Stimulated activated naive B cell treated with anti-CD40 and anti-IgM and Interleukin-4, amounts not matched to agents 10 μg/mL and 1 μg/mL and 100 μg/mL, for 72 hours (primary cell): ENCODE measurements around the gene MAP3K5.

ENCODE experiments used
- ATAC-seq, 2 donors: fragments of 150-1000 bp; cut with Tn5 transposase; replicated peaks; 2 replicates each; pipeline ENCODE4 v1.10.0; 2021; ENCODE audit warnings: moderate library complexity in 1 of 2
- DNase-seq: peaks from one replicate; pipeline ENCODE4 v3.0.0; 2021
- H3K27ac Mint-ChIP-seq: one replicate; pipeline ENCODE4 v1.8.0; 2022; ENCODE audit warnings: mild to moderate bottlenecking, mixed read lengths
- H3K27me3 Mint-ChIP-seq, 2 donors: one replicate each; pipeline ENCODE4 v1.8.0; 2022; ENCODE audit warnings: mixed read lengths in 2 of 2
- H3K36me3 Mint-ChIP-seq, 2 donors: one replicate each; pipeline ENCODE4 v1.8.0; 2022; ENCODE audit warnings: mixed read lengths in 2 of 2, mild to moderate bottlenecking in 1 of 2
- H3K4me1 Mint-ChIP-seq, 2 donors: one replicate each; pipeline ENCODE4 v1.8.0; 2022; ENCODE audit warnings: mixed read lengths in 2 of 2, mild to moderate bottlenecking in 1 of 2
- H3K4me3 Mint-ChIP-seq, 2 donors: one replicate each; pipeline ENCODE4 v1.8.0; 2022; ENCODE audit warnings: mild to moderate bottlenecking in 2 of 2, mixed read lengths in 2 of 2, moderate library complexity in 1 of 2
- H3K9me3 Mint-ChIP-seq, 2 donors: one replicate each; pipeline ENCODE4 v1.8.0; 2022; ENCODE audit warnings: mixed read lengths in 2 of 2, mild to moderate bottlenecking in 1 of 2

MAP3K5 gene

GRCh38 chr6:136535017-136535765, 257.1 kb downstream of the MAP3K5 start:
- DNase-seq (no peak), ATAC-seq (no peak)
- Mint-ChIP-seq H3K27me3 (peaks cover 0 to 12% of the 10 kb centered on the region in 2 donors), H3K4me3 (no peak overlapping the region), H3K36me3 (no peaks in the 10 kb centered on the region), H3K9me3 (no peaks in the 10 kb centered on the region), H3K4me1 (peaks cover 2 to 5% of the 10 kb centered on the region in 2 donors), H3K27ac (no peak overlapping the region)

GRCh38 chr6:136534268-136534667, 258.0 kb downstream of the MAP3K5 start:
- DNase-seq (no peak), ATAC-seq (no peak)
- H3K27me3 Mint-ChIP-seq, result peaks cover 0 to 8% of the 10 kb centered on the region in 2 donors
- no peaks in the 10 kb centered on the region for H3K4me1 Mint-ChIP-seq
- H3K9me3 Mint-ChIP-seq, result no peaks in the 10 kb centered on the region
- H3K4me3 Mint-ChIP-seq, result no peak overlapping the region
- no peaks in the 10 kb centered on the region for H3K36me3 Mint-ChIP-seq
- no peak overlapping the region for H3K27ac Mint-ChIP-seq

GRCh38 chr6:136533487-136533886, 258.8 kb downstream of the MAP3K5 start:
- DNase-seq, result no peak
- no peak for ATAC-seq
- no peak overlapping the region for H3K4me3 Mint-ChIP-seq
- no peaks in the 10 kb centered on the region for H3K4me1 Mint-ChIP-seq
- H3K36me3 Mint-ChIP-seq, result no peaks in the 10 kb centered on the region
- no peak overlapping the region for H3K27ac Mint-ChIP-seq
- peaks cover 3 to 11% of the 10 kb centered on the region in 2 donors for H3K27me3 Mint-ChIP-seq
- no peaks in the 10 kb centered on the region for H3K9me3 Mint-ChIP-seq

GRCh38 chr6:136532030-136532429, 260.2 kb downstream of the MAP3K5 start:
- no peak overlapping the region for H3K4me3 Mint-ChIP-seq
- H3K36me3 Mint-ChIP-seq, result no peaks in the 10 kb centered on the region
- peaks cover 12 to 15% of the 10 kb centered on the region in 2 donors for H3K27me3 Mint-ChIP-seq
- DNase-seq, result no peak
- no peak overlapping the region for H3K27ac Mint-ChIP-seq
- no peak for ATAC-seq
- no peaks in the 10 kb centered on the region for H3K9me3 Mint-ChIP-seq
- H3K4me1 Mint-ChIP-seq, result no peaks in the 10 kb centered on the region

- no peaks in the 10 kb centered on the region for H3K36me3 Mint-ChIP-seq
These were observed 262.6 kb downstream of the MAP3K5 start for GRCh38 chr6:136529710-136530109.

GRCh38 chr6:136528477-136528876, 263.8 kb downstream of the MAP3K5 start:
- H3K9me3 Mint-ChIP-seq, result no peaks in the 10 kb centered on the region

More at GRCh38 chr6:136529710-136530109, 262.6 kb downstream of the MAP3K5 start:
- no peak for DNase-seq
- no peak for ATAC-seq
- peaks cover 11 to 17% of the 10 kb centered on the region in 2 donors for H3K4me1 Mint-ChIP-seq
- H3K4me3 Mint-ChIP-seq, result no peak overlapping the region
- H3K9me3 Mint-ChIP-seq, result no peaks in the 10 kb centered on the region
- H3K27ac Mint-ChIP-seq, result no peak overlapping the region
- H3K27me3 Mint-ChIP-seq, result peaks cover 21 to 27% of the 10 kb centered on the region in 2 donors

GRCh38 chr6:136527831-136528230, 264.4 kb downstream of the MAP3K5 start:
- H3K27ac Mint-ChIP-seq, result no peak overlapping the region
- peaks cover 13 to 27% of the 10 kb centered on the region in 2 donors for H3K27me3 Mint-ChIP-seq
- no peaks in the 10 kb centered on the region for H3K9me3 Mint-ChIP-seq
- no peaks in the 10 kb centered on the region for H3K36me3 Mint-ChIP-seq
- DNase-seq, result no peak
- H3K4me1 Mint-ChIP-seq, result peaks cover 11 to 17% of the 10 kb centered on the region in 2 donors
- no peak overlapping the region for H3K4me3 Mint-ChIP-seq
- ATAC-seq, result no peak

More at GRCh38 chr6:136528477-136528876, 263.8 kb downstream of the MAP3K5 start:
- Mint-ChIP-seq H3K4me3 (no peak overlapping the region), H3K27me3 (peaks cover 19 to 27% of the 10 kb centered on the region in 2 donors), H3K27ac (no peak overlapping the region), H3K4me1 (peaks cover 11 to 17% of the 10 kb centered on the region in 2 donors), H3K36me3 (no peaks in the 10 kb centered on the region)
- DNase-seq, result no peak
- no peak for ATAC-seq

- H3K4me3 Mint-ChIP-seq, result no peak overlapping the region
- ATAC-seq (no peak), DNase-seq (no peak)
- H3K27me3 Mint-ChIP-seq, result peaks cover 13 to 27% of the 10 kb centered on the region in 2 donors
- H3K4me1 Mint-ChIP-seq, result peaks cover 11 to 17% of the 10 kb centered on the region in 2 donors
- no peak overlapping the region for H3K27ac Mint-ChIP-seq
- no peaks in the 10 kb centered on the region for H3K36me3 Mint-ChIP-seq
- no peaks in the 10 kb centered on the region for H3K9me3 Mint-ChIP-seq
These were observed 265.3 kb downstream of the MAP3K5 start for GRCh38 chr6:136526937-136527336.

GRCh38 chr6:136526196-136526930, 265.9 kb downstream of the MAP3K5 start:
- DNase-seq (peak; percentile 11), ATAC-seq (peak; percentile 64 to 75)
- Mint-ChIP-seq H3K4me3 (peak overlapping the region; percentile 8 to 59), H3K9me3 (no peaks in the 10 kb centered on the region), H3K27ac (no peak overlapping the region), H3K27me3 (peaks cover 13 to 27% of the 10 kb centered on the region in 2 donors), H3K36me3 (no peaks in the 10 kb centered on the region), H3K4me1 (peaks cover 11 to 17% of the 10 kb centered on the region in 2 donors)

- DNase-seq (no peak), ATAC-seq (peak; percentile 28 to 35)
- Mint-ChIP-seq H3K4me1 (peaks cover 11 to 17% of the 10 kb centered on the region in 2 donors), H3K4me3 (peak overlapping the region in 1 of 2 donors; percentile 8), H3K36me3 (no peaks in the 10 kb centered on the region), H3K9me3 (no peaks in the 10 kb centered on the region), H3K27me3 (peaks cover 14 to 28% of the 10 kb centered on the region in 2 donors), H3K27ac (no peak overlapping the region)
These were observed 266.6 kb downstream of the MAP3K5 start for GRCh38 chr6:136525586-136526195.

GRCh38 chr6:136524936-136525413, 267.3 kb downstream of the MAP3K5 start:
- ATAC-seq (peak; percentile 71 to 87), DNase-seq (no peak)
- no peak overlapping the region for H3K4me3 Mint-ChIP-seq
- H3K9me3 Mint-ChIP-seq, result no peaks in the 10 kb centered on the region
- no peak overlapping the region for H3K27ac Mint-ChIP-seq
- H3K36me3 Mint-ChIP-seq, result no peaks in the 10 kb centered on the region
- peaks cover 11 to 17% of the 10 kb centered on the region in 2 donors for H3K4me1 Mint-ChIP-seq
- H3K27me3 Mint-ChIP-seq, result peaks cover 18 to 33% of the 10 kb centered on the region in 2 donors

- Mint-ChIP-seq H3K4me3 (no peak overlapping the region), H3K4me1 (peaks cover 11 to 17% of the 10 kb centered on the region in 2 donors), H3K27ac (no peak overlapping the region), H3K9me3 (no peaks in the 10 kb centered on the region), H3K36me3 (no peaks in the 10 kb centered on the region), H3K27me3 (peaks cover 18 to 33% of the 10 kb centered on the region in 2 donors)
- ATAC-seq (no peak), DNase-seq (no peak)
These were observed 267.8 kb downstream of the MAP3K5 start for GRCh38 chr6:136524339-136524935.

- no peak for ATAC-seq
- no peaks in the 10 kb centered on the region for H3K9me3 Mint-ChIP-seq
These were observed 269.1 kb downstream of the MAP3K5 start for GRCh38 chr6:136523196-136523595.

GRCh38 chr6:136522636-136523035, 269.6 kb downstream of the MAP3K5 start:
- peaks cover 11 to 17% of the 10 kb centered on the region in 2 donors for H3K4me1 Mint-ChIP-seq
- no peak overlapping the region for H3K4me3 Mint-ChIP-seq
- H3K36me3 Mint-ChIP-seq, result no peaks in the 10 kb centered on the region
- no peaks in the 10 kb centered on the region for H3K9me3 Mint-ChIP-seq
- ATAC-seq (no peak), DNase-seq (no peak)
- H3K27ac Mint-ChIP-seq, result no peak overlapping the region
- H3K27me3 Mint-ChIP-seq, result peaks cover 14 to 24% of the 10 kb centered on the region in 2 donors

More at GRCh38 chr6:136523196-136523595, 269.1 kb downstream of the MAP3K5 start:
- Mint-ChIP-seq H3K36me3 (no peaks in the 10 kb centered on the region), H3K4me1 (peaks cover 11 to 17% of the 10 kb centered on the region in 2 donors), H3K27me3 (peaks cover 14 to 28% of the 10 kb centered on the region in 2 donors), H3K4me3 (no peak overlapping the region), H3K27ac (no peak overlapping the region)
- no peak for DNase-seq
